HG03565 (cell line): ENCODE data around the gene SPON1.
"Not testable (repeated sequence)": the region's sequence is repeated elsewhere in the genome, so short reads cannot be mapped to it uniquely, and the experiment has no call there.

Source experiments
- ATAC-seq: cut with Tn5 transposase; IDR thresholded peaks from one replicate; pipeline ENCODE4 v1.9.1; 2021; ENCODE audit warnings: mild to moderate bottlenecking, moderate library complexity; ENCODE audit not compliant: unreplicated experiment

Gene SPON1

GRCh38 chr11:14029971-14030920, 67.7 kb downstream of the SPON1 start:
- no peak for ATAC-seq

GRCh38 chr11:14035526-14035925, 73.0 kb downstream of the SPON1 start:
- ATAC-seq: not testable (repeated sequence)

GRCh38 chr11:14036469-14036868, 73.9 kb downstream of the SPON1 start:
- ATAC-seq: no peak

- no peak for ATAC-seq
Observed at GRCh38 chr11:14041040-14041439, 78.5 kb downstream of the SPON1 start.

- no peak for ATAC-seq
Observed at GRCh38 chr11:14041565-14041964, 79.0 kb downstream of the SPON1 start.

- ATAC-seq: no peak
Observed at GRCh38 chr11:14042686-14043465, 80.4 kb downstream of the SPON1 start.

- ATAC-seq: no peak
Observed at GRCh38 chr11:14044916-14045315, 82.4 kb downstream of the SPON1 start.

- ATAC-seq: no peak
Observed at GRCh38 chr11:14045417-14045816, 82.9 kb downstream of the SPON1 start.

GRCh38 chr11:14052198-14052597, 89.7 kb downstream of the SPON1 start:
- no peak for ATAC-seq

GRCh38 chr11:14054116-14055107, 91.9 kb downstream of the SPON1 start:
- ATAC-seq: no peak

GRCh38 chr11:14055936-14056335, 93.4 kb downstream of the SPON1 start:
- no peak for ATAC-seq

- ATAC-seq: no peak
Observed at GRCh38 chr11:14058061-14058460, 95.5 kb downstream of the SPON1 start.

- ATAC-seq: no peak
Observed at GRCh38 chr11:14059491-14059890, 97.0 kb downstream of the SPON1 start.

GRCh38 chr11:14061721-14062120, 99.2 kb downstream of the SPON1 start:
- no peak for ATAC-seq

- ATAC-seq: no peak
Observed at GRCh38 chr11:14065141-14065540, 102.6 kb downstream of the SPON1 start.

- no peak for ATAC-seq
Observed at GRCh38 chr11:14065681-14066080, 103.2 kb downstream of the SPON1 start.

- no peak for ATAC-seq
Observed at GRCh38 chr11:14067686-14068085, 105.2 kb downstream of the SPON1 start.

GRCh38 chr11:14070896-14071295, 108.4 kb downstream of the SPON1 start:
- no peak for ATAC-seq

- ATAC-seq: no peak
Observed at GRCh38 chr11:14073849-14074476, 111.4 kb downstream of the SPON1 start.
